Measurements from ENCODE around the gene ROBO1.
"Not testable (repeated sequence)": the region's sequence is repeated elsewhere in the genome, so short reads cannot be mapped to it uniquely, and the experiment has no call there.

Gene ROBO1

DNA sequence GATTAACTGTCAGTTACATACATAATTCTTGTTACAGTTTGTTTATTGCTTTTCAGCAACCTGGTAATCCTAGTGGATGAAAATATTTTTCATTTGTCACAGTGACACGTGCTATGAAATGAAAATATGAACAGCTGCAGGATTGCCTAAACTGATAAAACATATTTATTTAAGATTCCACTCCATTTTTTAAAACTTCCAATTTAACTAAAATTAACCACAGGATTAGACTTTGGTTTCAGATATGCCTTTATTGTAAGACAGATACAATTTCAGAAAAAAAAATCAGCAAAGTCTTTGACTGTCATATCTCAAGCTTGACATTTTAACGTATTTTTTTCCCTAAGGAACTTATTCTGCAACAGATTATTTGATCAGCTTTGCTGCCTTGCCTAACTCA is 550.7 kb downstream of the ROBO1 start:
- no peak for DNase-seq

DNA sequence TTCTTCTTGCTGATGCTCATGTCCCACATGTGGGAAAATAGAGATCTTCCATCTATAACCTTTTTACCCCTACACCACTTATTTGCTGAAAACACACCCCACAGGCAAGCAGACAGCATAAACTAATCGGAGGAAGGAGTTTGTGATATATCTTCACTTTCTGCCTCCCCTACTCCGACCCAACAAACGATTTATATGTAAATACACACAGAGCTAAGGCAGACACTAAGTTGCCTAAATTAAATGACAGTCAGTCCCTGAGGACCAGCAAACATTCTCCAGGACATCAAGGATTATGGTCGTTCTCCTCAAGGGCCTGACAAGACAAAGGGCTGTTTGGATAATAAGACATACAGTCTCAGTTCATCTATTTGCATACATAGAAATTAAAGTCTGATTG is 552.5 kb downstream of the ROBO1 start:
- no peak for DNase-seq

DNA sequence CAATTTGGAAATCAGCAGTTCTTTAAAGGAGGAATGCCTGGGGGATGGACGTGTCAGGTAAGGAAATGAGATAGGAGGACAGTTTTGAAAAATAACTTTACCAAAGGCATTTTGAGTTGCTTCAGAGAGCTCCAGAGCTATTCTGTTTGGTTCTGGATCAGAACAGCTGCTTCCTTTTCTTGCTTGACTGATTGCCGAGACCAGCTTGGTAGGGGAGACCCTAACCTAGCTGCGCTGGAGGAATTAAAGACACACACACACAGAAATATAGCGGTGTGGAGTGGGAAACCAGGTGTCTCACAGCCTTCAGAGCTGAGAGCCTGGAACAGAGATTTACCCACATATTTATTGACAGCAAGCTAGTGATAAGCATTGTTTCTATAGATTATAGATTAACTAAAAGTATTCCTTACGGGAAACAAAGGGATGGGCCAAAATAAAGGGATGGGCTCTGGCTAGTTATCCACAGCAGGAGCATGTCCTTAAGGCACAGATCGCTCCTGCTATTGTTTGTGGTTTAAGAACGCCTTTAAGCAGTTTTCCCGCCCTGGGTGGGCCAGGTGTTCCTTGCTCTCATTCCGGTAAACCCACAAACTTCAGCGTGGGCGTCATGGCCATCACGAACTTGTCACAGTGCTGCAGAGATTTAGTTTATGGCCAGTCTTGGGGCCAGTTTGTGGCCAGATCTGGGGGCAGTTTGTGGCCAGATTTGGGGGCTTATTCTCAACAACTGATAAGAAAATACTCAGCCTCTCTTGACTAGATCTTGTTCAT is 556.0 kb downstream of the ROBO1 start:
- no peak for DNase-seq

DNA sequence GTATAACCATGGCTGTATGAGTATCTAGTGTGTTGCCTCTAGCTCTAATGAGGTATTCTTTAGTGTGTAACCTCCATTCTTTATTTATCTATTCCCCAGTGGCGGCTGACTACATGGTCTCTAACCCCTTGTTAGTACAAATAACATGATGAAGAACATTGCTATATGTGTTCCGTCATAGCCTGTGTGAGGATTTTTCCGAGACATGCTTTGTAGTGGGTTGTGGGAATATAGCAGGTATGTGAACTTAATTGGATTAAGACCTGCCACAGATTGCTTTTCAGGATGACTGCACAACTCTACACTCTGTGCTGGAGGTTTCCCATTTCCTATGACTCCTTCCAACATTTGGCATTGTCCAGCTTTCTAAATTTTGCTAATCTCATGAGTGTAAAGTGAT is 563.4 kb downstream of the ROBO1 start:
- no peak for DNase-seq

DNA sequence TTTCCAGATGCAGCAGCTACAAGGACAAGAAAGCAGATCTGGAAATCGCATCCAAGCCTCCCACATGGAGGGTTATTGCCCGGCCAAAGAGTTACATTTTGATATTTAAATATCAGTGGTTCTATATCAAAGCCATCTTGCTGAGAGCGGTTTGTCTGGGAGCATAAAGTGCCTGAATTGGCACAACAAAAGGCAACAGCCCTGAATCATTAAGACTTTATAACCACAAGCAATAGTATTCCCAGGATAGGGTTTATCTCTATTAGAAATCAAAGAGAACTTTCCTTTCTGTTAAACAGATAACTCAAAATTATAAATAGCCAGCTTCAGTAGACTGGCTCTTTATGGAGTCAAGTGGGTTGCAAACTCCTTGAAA is 564.7 kb downstream of the ROBO1 start:
- no peak for DNase-seq

DNA sequence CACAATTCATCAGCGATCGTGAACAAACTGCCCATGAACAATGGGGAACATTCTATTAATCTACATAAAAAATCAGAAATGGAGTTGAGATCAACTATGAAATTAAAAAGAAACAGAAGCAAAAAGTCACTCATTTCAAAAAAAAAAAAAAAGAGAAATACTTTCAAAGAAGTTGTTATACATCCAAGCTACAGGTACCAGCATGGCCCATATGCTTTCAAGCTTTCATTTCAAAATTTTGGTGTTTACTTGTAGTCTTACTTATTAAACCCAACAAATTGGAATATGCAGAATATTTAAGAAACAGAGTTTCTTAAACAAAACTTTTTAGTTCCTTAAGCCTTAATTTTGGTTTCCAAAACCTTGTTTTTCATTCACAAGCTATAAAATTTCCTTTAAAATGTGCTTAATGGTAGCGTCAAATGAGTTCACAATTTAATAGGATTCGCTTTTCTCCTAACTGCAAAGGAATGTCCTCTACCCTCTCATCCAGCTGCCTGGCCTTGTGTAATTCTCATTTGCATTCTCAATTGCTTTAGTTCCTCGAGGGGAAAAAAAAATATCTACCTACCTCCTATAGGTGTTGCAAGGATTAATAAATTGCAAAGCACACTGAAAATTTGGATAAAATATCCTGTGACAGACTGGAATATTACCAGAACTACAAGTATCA is 565.2 kb downstream of the ROBO1 start:
- DNase-seq = no peak

DNA sequence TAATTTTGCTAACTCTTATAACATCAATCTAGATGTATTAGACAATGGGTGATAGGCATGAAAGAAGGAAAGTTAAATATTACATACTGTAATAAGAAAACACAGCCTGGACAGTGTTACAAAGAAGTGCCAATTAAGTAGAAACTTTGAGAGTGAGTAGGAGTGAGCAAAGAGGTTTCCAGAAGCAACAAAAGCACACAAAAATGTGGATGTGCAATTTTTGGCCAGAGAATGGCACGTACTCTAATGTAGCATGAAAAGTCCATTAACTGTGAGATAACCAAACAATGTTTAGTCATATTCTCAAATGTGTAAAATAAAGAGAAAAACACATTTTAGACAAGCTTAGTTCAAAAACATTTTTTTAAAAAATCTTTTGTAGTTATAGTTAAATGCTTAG is 567.3 kb downstream of the ROBO1 start:
- no peak for DNase-seq

DNA sequence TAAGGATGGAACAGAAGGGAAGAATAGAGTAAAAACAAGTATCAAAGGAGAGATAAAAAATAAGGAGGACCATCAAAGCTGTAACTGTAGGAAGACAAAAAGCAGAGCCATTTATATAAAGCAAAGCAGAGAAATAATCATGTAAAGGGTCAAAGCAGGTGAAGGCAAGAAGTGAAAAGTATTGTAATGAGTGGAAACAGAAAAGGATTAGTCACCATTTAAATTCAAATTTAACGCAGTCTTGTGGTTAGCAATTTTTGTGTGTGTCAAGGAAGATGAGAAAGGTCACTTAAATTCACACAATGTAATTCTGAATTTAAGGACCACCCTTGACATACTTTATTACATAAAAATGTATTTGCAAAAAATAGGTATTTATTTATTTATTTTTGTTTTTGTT is 567.8 kb downstream of the ROBO1 start:
- DNase-seq = no peak

DNA sequence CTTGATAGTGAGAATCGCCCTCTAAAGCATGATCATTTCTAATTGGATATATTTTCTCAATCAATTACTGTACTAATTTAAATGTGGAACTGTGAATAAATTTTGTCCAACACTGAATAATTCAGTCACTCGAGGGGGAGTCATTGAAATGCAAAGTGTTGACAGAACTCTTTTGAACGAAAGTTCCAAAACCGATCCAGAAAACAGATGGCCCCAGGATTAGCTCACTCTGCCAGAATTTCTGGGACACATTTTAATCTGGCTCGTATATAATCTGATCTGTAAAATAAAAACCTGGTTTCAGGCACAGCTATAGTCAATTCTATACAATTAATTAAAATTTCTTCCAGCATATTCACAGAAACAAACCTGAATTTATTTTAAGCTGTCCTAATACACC is 580.4 kb downstream of the ROBO1 start:
- DNase-seq = no peak

DNA sequence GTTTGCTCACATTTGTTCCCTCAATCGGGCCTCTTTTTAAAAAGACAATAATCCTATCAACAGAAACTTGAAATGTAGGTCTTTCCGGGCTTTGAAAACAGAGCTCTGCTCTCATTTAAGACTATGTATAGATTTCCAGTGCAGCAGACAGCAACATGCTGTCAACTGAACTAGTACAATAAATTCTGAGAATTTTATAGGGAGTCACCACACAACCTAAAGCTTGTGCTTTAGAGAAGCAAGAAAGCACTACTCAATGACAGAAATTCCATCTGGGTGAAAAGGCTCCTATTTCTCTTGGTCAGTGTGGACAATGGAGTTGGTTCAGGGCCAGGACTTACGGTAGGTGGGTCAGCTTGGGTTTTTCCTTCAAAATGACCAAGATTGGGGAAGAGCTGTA is 583.5 kb downstream of the ROBO1 start:
- DNase-seq = no peak

DNA sequence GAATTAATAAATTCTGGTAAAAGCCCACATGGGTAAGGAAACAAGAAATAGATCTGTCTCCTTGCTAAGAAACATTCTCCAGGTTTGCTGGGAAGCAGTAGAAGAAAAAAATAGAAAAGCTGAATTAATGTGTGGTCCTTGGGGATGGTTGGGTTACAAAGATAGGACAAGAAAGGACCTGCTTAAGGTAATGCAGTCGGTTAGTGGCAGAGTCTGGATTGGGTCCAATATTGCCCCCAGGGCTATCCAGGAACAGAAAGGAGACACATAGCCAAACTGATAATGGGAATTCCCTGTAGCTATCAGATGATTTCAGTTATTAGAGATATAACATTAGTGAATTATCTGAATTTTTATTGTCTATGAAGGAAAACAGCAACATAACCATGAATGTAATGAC is 584.3 kb downstream of the ROBO1 start:
- no peak for DNase-seq

DNA sequence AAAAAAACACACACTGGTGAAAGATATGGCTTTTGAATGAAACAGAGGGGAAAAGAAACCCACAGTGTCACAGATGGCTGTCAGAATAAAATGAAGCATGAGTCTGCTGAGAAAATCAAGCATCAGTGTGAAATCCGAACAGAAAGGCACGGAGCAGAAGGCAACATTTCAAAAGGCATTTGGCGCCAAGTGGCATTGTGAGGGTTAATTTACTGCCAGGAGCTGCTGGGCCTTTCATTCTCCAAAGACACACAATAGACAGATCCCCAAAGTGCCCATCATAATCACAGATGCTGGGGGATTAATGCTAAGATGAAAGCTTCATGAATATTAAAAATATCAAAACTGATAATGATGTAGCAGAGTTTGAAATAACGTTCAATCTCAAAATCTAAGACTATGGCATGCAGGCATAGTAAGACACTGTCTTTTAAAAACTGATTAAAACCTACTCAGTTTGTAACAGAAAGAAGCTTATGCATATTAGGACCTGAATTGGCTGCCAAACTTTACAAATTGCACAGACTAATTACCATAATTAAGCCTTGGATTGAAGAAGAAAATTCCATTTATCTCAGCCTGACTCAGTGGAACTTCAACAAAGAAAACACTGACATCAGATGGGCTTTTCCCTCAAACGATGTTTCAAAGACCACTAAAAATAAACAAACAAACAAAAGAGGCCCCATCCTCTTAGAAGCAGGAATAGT is 589.2 kb downstream of the ROBO1 start:
- DNase-seq = no peak

DNA sequence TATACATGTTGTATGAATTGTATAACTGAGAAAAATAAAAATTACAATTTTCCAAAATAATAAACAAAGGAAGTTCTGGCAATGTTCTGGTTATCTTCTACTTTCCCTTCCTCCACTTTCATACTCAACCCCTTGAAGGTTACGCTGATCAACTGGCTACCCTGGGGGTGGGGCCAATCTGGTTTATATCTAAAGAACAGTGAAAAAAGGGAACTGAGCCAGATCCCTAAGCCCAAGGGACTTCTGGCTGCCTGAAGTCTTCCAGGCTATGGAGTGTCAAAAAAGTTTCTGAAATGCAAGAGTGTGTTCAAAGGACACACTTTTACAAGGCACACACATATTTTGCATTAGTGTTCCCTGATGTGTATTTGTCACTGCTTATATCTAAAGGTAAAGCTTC is 591.9 kb downstream of the ROBO1 start:
- no peak for DNase-seq

DNA sequence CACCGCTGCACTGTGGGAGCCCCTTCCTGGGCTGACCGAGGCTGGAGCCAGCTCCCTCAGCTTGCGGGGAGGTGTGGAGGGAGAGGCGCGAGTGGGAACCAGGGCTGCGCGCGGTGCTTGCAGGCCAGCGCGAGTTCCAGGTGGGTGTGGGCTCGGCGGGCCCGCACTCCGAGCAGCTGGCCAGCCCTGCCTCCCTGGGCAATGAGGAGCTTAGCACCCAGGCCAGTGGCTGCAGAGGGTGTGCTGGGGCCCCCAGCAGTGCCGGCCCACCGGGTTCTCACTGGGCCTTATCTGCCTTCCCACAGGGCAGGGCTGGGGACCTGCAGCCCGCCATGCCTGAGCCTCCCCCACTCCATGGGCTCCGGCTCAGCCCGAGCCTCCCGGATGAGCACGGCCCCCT is 594.5 kb downstream of the ROBO1 start:
- DNase-seq = not testable (repeated sequence)

DNA sequence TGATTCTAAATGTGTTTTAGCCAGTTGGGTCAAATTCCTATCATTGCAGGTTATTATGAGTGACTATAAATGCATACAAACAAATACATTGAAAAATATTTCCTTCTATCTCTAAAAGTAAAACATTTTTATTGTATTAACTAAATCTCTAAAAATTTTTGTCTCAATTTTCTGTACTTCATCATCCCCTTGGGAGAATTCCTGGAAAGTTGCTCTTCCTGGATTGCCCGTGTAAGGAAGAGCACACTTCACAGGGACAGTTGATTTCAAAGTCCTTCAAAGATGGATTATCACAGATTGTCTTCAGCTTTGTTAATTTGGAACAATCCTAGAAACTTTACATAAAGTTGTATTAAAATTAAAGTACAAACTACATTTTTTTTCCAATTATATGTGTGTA is 595.6 kb downstream of the ROBO1 start:
- DNase-seq = no peak

DNA sequence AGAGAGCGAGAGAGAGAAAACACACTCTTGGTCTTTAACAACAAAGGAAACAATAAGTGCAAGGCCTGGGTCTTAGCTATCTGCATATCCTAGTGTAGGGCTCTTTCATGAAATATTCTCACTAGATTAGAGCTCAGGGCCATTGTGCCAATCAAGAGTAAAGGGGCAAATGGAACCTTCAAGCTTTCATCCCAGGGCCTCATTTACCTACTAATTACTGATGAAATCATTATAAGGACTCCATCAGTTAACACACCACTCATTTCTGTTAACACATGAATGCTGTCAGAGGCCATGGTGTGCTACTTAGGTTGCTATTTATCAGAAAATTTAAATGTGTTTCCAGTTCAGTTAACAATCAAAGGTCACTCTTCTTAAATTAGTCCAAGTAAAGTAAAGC is 597.8 kb downstream of the ROBO1 start:
- DNase-seq = no peak

DNA sequence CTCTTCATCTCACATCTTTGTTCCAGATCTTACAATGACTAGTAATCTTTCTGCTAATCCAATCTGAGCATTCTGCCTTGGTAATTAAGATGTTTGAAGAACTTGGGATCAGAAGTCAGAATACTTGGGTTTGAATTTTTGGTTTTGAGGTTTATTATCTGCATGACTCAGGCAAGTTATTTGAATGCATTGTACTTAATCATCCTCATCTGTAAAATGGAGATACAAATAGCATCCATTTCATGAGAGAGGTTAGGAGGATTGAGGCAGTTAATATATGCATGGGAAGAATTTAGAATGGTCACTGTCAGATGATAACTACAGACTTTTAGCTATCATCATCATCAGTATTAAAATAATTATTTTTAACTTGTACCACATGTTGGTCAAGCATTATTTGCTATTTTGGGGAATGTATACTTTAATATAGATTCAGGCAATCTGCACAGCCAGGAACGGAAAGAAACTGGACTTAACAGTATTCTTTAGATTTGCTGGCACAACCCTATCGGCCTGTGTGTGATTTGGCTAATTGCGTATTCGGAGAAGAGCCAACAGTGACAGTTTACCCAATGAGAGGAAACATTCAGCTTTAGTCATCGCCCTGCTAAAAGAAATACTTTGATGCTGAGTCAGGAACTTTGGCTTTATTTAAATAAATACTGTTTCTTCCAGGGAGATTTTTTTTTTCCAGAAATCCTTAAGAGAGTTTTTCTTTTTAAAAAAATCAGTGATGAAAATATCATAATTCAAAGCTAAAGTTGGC is 600.0 kb downstream of the ROBO1 start:
- DNase-seq = no peak

DNA sequence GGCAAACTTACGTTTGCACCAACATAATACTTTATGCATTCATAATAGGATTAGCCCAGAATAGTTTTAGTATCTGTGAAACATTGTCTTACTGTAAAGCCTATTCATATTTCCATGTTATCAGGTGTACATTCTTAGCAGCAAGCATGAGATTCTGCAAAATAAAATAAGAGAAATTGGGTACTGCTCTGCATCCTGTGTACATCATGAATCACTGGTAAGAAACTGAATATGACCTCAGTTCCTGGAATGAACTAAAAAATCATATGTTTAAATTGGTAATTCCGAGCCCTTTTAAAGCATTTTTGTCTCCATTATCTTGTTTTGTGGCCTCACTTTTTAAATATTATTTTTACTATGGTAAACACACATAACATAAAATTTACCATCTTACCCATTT is 605.1 kb downstream of the ROBO1 start:
- no peak for DNase-seq

DNA sequence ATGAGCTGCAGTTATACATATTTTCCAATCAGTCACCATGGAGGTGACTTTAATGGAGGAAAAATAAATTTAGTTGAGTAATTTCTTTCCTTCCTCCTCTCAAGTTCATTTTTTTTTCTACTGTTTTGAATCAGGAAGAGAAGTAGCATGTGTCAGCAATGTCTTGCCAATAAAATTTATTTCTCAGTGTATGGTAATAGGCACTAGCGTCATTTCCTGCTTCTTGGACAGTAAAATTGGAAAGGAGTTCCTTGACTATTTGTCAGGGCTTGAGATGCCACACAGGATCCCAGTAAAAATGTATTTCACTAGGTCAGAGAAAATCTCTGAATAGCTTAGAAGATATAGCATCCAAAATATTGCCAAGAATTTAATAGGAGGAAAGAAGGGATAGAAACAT is 605.9 kb downstream of the ROBO1 start:
- no peak for DNase-seq

DNA sequence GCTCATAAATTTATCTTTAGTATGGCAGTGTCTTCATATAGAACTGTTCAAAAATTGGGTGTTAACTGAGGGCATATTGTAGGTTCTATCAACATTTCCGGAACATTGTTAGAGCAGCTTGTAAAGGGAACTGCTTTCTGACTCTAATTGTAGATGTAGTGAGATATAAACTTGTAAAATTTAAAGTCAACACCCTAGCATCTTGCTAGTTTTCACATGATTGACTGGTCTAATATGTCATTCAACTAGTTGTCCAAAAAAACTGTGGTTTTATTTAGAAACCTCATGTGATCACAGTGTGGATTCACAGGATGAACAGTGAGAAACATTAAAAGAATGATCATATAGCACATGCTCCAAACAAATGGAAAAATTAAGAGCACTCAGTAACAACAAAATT is 607.4 kb downstream of the ROBO1 start:
- no peak for DNase-seq

DNA sequence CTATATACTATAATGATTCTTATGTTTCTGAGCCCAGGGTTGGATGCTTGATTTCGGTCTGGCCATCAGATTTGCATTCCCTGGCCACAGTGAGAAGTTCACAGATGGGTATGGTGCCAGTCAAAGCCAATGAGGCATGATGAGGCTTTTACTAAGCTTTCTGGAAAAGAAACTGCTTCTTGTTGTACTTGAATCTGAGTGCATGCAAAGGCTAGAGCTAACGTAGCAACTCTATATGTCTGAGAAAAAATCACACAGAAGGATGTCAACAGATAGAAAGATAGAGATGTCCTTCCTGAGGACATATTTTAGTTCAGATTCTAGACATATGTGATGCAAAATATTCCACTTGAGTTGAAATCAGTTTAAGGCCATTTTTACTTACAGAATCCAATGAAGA is 608.1 kb downstream of the ROBO1 start:
- no peak for DNase-seq

DNA sequence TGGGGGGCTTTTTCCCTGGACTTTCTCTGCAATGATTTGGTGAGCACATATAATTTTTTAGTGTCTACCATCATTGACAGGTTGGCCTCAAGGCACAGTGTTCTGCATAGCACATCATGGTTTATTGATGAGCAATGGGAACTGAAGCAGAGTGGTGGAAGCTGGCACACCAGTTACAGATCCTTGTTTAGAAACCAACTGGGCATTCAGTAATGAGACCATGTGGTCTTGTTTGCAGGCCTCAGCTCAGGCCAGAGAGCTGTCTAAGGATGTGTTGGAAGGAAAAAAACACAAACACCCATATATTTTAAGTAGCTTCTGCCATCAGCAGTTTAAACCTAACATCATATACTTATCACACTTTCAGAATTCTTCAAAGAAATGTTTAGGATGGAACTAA is 610.6 kb downstream of the ROBO1 start:
- no peak for DNase-seq

DNA sequence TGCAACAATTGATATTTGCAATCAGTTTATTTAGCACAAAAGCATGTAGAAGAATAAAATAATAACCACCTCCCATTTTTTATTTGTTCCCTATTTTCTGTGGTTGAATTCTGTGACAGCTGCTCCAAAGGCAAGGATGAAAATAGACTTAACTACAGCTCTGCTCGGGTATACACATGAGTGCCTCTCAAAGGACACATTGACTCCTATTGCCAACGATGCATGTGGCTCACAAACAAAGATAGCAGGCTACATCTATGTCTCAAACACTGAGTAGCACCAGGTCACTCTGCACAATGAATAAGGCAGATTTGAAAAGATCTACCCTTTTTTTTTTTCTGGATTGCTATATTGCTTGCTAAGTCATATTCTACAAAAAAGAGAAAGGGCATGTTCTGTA is 612.9 kb downstream of the ROBO1 start:
- no peak for DNase-seq

DNA sequence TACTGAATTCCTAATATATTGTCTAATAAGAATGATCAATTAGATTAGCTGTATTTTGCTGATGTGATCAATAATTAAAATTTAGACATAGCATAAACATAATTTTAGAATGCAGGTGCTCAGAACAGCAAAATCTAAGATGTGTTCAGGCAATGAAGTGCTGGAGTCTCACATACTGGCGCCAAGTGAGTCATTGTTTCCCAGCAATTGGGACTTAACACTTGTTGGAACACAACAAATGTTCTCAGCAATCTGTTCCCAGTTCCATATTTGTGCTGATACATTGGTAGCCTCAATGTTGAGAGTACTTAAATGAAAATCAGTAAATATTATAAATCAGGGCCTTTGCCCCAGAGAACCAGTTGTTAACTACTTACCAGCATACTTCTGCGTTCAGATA is 619.0 kb downstream of the ROBO1 start:
- no peak for DNase-seq
